LNCaP clone FGC (cell line): Measurements from ENCODE around the gene PCDHGB4.

ENCODE experiments used
- DNase-seq: peaks from one replicate; pipeline ENCODE4 v3.0.0-alpha.2; 2011; ENCODE audit warnings: low read depth
- H3K4me3 ChIP-seq: 2 replicates; pipeline ENCODE4 v1.5.1; 2011; ENCODE audit warnings: mild to moderate bottlenecking, low read depth, low read length, control low read depth
- CTCF ChIP-seq: IDR thresholded peaks from 2 replicates; pipeline ENCODE4 v1.5.1; 2012; ENCODE audit warnings: mild to moderate bottlenecking; ENCODE audit not compliant: control insufficient read depth, insufficient read depth; ENCODE audit errors: extremely low read depth

The PCDHGB4 gene

GRCh38 chr5:141419074-141419880 lies 31.8 kb downstream of the PCDHGB4 start:
- DNase-seq: no peak
- no peak overlapping the region for H3K4me3 ChIP-seq
- no peak for TF ChIP-seq CTCF

- no peak for DNase-seq
- no peak within 1 kb of the TSS for H3K4me3 ChIP-seq
- TF ChIP-seq CTCF: 0 out of 2 replicates have a peak, but pooled peaks have one; percentile 5
These were observed 33.5 kb downstream of the PCDHGB4 start, which contains the start of gene PCDHGA11 for GRCh38 chr5:141420855-141421488. TSS of gene PCDHGA11 (plus strand) at chr5:141421051. CDS start at chr5:141421228, 177 bp downstream.

- no peak for TF ChIP-seq CTCF
- no peak for DNase-seq
- no peak overlapping the region for H3K4me3 ChIP-seq
These were observed 34.0 kb downstream of the PCDHGB4 start for GRCh38 chr5:141421489-141421855.

GRCh38 chr5:141422742-141423291 lies 35.3 kb downstream of the PCDHGB4 start:
- no peak for TF ChIP-seq CTCF
- no peak for DNase-seq
- no peak overlapping the region for H3K4me3 ChIP-seq

- TF ChIP-seq CTCF: no peak
These were observed 40.4 kb downstream of the PCDHGB4 start for GRCh38 chr5:141427783-141428426.

GRCh38 chr5:141430332-141431113 lies 43.0 kb downstream of the PCDHGB4 start, which contains the start of gene PCDHGA12:
TSS of gene PCDHGA12 (plus strand) at chr5:141430507. CDS start at chr5:141430760, 253 bp downstream.
- peak within 1 kb of the TSS; percentile 42 for H3K4me3 ChIP-seq
- DNase-seq: peak; percentile 45
- peak; percentile 62 for TF ChIP-seq CTCF

More at GRCh38 chr5:141427783-141428426, 40.4 kb downstream of the PCDHGB4 start:
- DNase-seq: no peak
- no peak overlapping the region for H3K4me3 ChIP-seq
